Sigmoid colon (tissue), 4 donors: ENCODE results near the gene CHADL.

Experiments
- EP300 ChIP-seq, 4 donors: sonication (generic); formaldehyde crosslinking; IDR thresholded peaks; one replicate each; pipeline ENCODE4 v1.6.1; 2017; ENCODE audit warnings: antibody characterized with exemption in 4 of 4
- POLR2A ChIP-seq, 2 donors: fragments of 450-650 bp; IDR thresholded peaks; one replicate each; pipeline ENCODE4 v1.6.1; 2016; ENCODE audit warnings: antibody characterized with exemption in 2 of 2, mild to moderate bottlenecking in 2 of 2, moderate library complexity in 2 of 2
- TF ChIP-seq, protein P1 (sequence below), 4 experiments: fragments of 450-650 bp in 3 of 4; fragments of 200-600 bp in 1 of 4; IDR thresholded peaks; one replicate each; pipeline ENCODE4 v1.5.1; 2016 to 2019; ENCODE audit warnings: antibody characterized with exemption in 4 of 4, mild to moderate bottlenecking in 3 of 4, moderate library complexity in 2 of 4

DNA sequence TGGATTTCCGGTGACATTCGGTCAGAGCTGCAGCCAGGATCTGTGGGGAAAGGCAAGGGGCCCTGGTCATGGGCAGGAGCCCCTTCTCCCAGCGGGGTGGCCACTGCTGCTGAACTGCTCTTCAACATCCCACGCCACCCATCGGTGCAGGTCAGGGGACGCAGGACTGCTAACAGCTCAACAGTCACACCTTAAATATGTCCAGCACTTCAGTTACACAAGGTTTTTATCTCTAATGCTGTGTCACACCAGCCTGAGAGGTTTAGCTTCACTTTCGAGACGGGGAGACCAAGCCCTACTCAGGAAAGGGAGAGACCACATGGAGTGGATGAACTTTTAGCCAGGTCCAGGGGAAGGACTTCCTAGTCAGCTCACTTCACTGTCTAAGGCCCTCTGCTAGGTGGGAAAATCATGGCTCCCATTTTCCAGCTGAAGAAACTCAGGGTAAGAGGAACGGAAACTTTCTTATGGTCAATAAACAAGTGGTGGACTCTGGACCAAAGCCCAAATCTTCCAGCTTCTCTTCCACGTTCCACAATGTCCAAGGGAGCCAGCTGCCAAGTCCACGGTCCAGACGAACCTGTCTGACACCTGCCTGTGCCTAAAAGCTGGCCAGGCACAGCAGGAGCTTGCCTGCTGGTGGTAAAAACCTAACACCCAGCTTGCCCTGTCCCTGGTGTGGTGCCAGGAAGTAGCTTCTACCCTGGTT lies 21.0 kb upstream of the CHADL start:
- TF ChIP-seq POLR2A (IDR thresholded peaks at IDR 0.05) (no peak), EP300 (IDR thresholded peaks at IDR 0.05) (no peak)
- TF ChIP-seq, protein P1, sequence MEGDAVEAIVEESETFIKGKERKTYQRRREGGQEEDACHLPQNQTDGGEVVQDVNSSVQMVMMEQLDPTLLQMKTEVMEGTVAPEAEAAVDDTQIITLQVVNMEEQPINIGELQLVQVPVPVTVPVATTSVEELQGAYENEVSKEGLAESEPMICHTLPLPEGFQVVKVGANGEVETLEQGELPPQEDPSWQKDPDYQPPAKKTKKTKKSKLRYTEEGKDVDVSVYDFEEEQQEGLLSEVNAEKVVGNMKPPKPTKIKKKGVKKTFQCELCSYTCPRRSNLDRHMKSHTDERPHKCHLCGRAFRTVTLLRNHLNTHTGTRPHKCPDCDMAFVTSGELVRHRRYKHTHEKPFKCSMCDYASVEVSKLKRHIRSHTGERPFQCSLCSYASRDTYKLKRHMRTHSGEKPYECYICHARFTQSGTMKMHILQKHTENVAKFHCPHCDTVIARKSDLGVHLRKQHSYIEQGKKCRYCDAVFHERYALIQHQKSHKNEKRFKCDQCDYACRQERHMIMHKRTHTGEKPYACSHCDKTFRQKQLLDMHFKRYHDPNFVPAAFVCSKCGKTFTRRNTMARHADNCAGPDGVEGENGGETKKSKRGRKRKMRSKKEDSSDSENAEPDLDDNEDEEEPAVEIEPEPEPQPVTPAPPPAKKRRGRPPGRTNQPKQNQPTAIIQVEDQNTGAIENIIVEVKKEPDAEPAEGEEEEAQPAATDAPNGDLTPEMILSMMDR (IDR thresholded peaks at IDR 0.05) = no peak
